Measurements from ENCODE around the gene PNO1. TPM values are rescaled to one million over a fixed set of nuclear protein-coding genes. Genes with fewer than 3 reads are reported as not detected.

The PNO1 gene
- 12.0 and 25.9 TPM in 2 replicates for total RNA-seq

DNA sequence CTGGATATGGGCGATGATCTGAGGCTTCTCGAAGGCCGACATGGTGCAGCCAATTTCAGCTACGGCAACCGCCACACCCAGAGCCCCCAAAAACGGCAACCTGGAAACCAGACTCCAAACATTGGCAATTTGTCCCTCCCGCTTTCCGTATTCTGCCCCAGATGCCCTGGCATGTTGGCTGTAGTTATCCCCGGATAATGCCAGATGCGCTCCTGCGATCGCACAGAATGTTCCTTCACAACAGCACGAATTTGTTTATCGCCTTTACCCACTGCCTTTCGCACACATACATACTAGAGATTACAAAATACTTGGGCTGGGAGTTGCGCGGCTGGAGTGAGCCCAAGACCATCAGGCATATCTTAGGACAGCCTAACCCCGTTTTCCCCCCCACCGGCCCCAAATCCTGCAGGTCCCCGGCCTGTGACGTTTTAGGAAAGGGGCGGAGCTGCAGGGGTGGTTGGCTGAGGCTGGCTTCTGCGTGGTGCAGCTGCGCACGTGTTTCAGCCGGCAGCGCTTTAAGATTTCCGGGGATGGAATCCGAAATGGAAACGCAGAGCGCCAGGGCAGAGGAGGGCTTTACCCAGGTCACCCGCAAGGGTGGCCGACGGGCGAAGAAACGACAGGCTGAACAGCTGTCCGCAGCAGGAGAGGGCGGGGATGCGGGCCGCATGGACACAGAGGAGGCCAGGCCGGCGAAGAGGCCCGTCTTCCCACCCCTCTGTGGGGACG is at the start of gene PNO1:
Gene PNO1, plus strand, starts transcription at position 487 of the 732 bp plus-strand sequence. Its CDS starts 47 bp downstream, at position 534.

Other genes starting within 250 kb of the PNO1 start
- 30.4 and 35.5 TPM in 2 replicates for gene C1D, start 94.9 kb upstream of the PNO1 start, total RNA-seq
- gene PPP3R1, start 94.6 kb downstream of the PNO1 start, total RNA-seq = 38.7 and 41.8 TPM in 2 replicates
- gene CNRIP1, start 162.1 kb downstream of the PNO1 start, total RNA-seq = 39.5 and 42.2 TPM in 2 replicates
- 1.3 TPM in 1 of 2 replicates, not detected in the other for gene PLEK, start 207.4 kb downstream of the PNO1 start, total RNA-seq

All from placental pericyte (primary cell).